Lower leg skin (tissue), 3 donors: ENCODE measurements around the gene MX2.

ENCODE experiments used
- POLR2A ChIP-seq, 2 donors: fragments of 450-650 bp; IDR thresholded peaks; one replicate each; pipeline ENCODE4 v1.6.1; 2016 to 2017; ENCODE audit warnings: antibody characterized with exemption in 2 of 2, mild to moderate bottlenecking in 1 of 2, moderate library complexity in 1 of 2
- TF ChIP-seq, protein P1 (sequence below), 3 donors: fragments of 450-650 bp; IDR thresholded peaks; one replicate each; pipeline ENCODE4 v1.5.1; 2016; ENCODE audit warnings: antibody characterized with exemption in 3 of 3, mild to moderate bottlenecking in 3 of 3, moderate library complexity in 2 of 3

DNA sequence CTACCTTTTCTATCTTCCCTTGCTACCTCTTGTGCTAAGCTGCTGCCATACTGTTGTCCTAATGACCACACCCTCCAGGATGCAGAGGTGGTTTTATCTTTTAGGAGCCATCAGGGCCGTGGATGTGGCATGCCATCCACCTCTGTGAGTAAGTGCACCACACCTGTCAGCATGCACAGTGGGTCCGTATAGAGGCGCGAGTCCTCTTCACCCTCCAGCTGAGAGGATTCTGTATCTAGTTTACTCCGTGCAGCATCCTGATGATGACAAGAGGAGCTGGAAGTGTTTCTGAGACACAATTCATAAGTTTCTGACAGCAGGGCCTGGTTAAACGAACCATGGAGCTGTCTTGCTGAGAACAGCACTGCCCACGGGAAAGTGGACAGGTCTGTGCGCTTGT is 34.1 kb upstream of the MX2 start:
- TF ChIP-seq, protein P1, sequence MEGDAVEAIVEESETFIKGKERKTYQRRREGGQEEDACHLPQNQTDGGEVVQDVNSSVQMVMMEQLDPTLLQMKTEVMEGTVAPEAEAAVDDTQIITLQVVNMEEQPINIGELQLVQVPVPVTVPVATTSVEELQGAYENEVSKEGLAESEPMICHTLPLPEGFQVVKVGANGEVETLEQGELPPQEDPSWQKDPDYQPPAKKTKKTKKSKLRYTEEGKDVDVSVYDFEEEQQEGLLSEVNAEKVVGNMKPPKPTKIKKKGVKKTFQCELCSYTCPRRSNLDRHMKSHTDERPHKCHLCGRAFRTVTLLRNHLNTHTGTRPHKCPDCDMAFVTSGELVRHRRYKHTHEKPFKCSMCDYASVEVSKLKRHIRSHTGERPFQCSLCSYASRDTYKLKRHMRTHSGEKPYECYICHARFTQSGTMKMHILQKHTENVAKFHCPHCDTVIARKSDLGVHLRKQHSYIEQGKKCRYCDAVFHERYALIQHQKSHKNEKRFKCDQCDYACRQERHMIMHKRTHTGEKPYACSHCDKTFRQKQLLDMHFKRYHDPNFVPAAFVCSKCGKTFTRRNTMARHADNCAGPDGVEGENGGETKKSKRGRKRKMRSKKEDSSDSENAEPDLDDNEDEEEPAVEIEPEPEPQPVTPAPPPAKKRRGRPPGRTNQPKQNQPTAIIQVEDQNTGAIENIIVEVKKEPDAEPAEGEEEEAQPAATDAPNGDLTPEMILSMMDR (IDR thresholded peaks at IDR 0.05), result no peak
- TF ChIP-seq POLR2A (IDR thresholded peaks at IDR 0.05), result no peak
